ENCODE results near the gene FSD1.

Gene FSD1

DNA sequence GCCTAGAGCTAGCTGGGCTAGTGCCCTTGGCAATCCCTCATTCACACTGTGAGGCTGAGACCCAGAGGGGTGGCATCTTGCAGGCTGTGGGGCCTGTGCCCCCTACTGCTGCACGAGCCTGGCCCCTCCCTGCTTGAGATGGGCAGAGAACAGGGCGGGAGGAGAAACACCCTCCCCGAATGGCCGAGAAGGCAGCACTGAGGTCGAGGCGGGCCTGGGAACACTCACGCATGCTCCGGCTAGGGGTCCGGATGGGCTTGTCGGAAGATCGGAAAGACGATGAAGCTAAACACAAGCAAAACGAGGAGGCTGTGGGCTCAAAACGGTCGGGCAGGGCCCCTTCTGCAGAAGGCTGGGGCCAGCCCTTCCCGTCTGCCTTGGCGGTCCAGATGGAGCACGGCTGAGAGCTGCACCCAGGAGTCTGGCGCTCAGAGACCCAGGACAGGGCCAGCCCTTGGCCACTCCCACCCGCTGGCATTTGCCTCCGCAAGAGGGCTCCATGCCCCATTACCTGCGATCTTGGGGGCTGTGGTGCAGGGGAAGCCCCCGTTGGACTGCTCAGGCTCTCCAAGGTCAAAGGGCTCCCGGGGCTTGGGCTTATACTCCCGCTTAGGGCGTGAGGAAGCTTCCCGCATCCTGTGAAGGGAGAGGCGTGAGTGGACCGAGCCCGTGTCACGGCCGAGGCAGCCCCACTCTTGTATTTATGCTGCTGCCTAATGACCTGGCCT is 57.9 kb downstream of the FSD1 start:
- H3K4me1 ChIP-seq (ENCODE audit: control insufficient read depth in 5 of 5, insufficient read depth in 5 of 5, low read length in 5 of 5) = peaks cover 0 to 1% (median 0%) of the 10 kb centered on the region in 5 donors
- no peaks in the 10 kb centered on the region for H3K27me3 ChIP-seq (ENCODE audit: control insufficient read depth in 5 of 5, insufficient read depth in 4 of 5, low read length in 5 of 5)
- H3K9ac ChIP-seq (ENCODE audit: low read length in 5 of 5) = no peak overlapping the region
- peaks cover 0 to 91% (median 82%) of the 10 kb centered on the region in 5 donors for H3K36me3 ChIP-seq (ENCODE audit: control insufficient read depth in 5 of 5, insufficient read depth in 5 of 5, low read length in 5 of 5)
- no peaks in the 10 kb centered on the region for H3K9me3 ChIP-seq (ENCODE audit: control insufficient read depth in 5 of 5, low read length in 5 of 5)
- H3K27ac ChIP-seq (ENCODE audit: low read depth, low read length) = no peak overlapping the region
- no peak overlapping the region for H3K4me3 ChIP-seq (ENCODE audit: low read depth in 1 of 5, low read length in 5 of 5)

GRCh38 chr19:4362831-4363545 is 58.6 kb downstream of the FSD1 start:
- no peaks in the 10 kb centered on the region for H3K27me3 ChIP-seq (ENCODE audit: control insufficient read depth in 5 of 5, insufficient read depth in 4 of 5, low read length in 5 of 5)
- no peaks in the 10 kb centered on the region for H3K9me3 ChIP-seq (ENCODE audit: control insufficient read depth in 5 of 5, low read length in 5 of 5)
- H3K4me1 ChIP-seq (ENCODE audit: control insufficient read depth in 5 of 5, insufficient read depth in 5 of 5, low read length in 5 of 5) = peaks cover 0 to 8% (median 7%) of the 10 kb centered on the region in 5 donors
- peaks cover 0 to 92% (median 81%) of the 10 kb centered on the region in 5 donors for H3K36me3 ChIP-seq (ENCODE audit: control insufficient read depth in 5 of 5, insufficient read depth in 5 of 5, low read length in 5 of 5)
- no peak overlapping the region for H3K9ac ChIP-seq (ENCODE audit: low read length in 5 of 5)
- H3K27ac ChIP-seq (ENCODE audit: low read depth, low read length) = no peak overlapping the region
- H3K4me3 ChIP-seq (ENCODE audit: low read depth in 1 of 5, low read length in 5 of 5) = no peak overlapping the region

- Histone ChIP-seq H3K9me3 (ENCODE audit: control insufficient read depth in 5 of 5, low read length in 5 of 5) (no peaks in the 10 kb centered on the region), H3K27ac (ENCODE audit: low read depth, low read length) (no peak overlapping the region), H3K9ac (ENCODE audit: low read length in 5 of 5) (no peak overlapping the region), H3K36me3 (ENCODE audit: control insufficient read depth in 5 of 5, insufficient read depth in 5 of 5, low read length in 5 of 5) (peaks cover 0 to 85% (median 76%) of the 10 kb centered on the region in 5 donors), H3K27me3 (ENCODE audit: control insufficient read depth in 5 of 5, insufficient read depth in 4 of 5, low read length in 5 of 5) (no peaks in the 10 kb centered on the region), H3K4me1 (ENCODE audit: control insufficient read depth in 5 of 5, insufficient read depth in 5 of 5, low read length in 5 of 5) (peaks cover 3 to 16% (median 14%) of the 10 kb centered on the region in 5 donors), H3K4me3 (ENCODE audit: low read depth in 1 of 5, low read length in 5 of 5) (no peak overlapping the region)
These were observed 59.3 kb downstream of the FSD1 start for GRCh38 chr19:4363571-4364304.

DNA sequence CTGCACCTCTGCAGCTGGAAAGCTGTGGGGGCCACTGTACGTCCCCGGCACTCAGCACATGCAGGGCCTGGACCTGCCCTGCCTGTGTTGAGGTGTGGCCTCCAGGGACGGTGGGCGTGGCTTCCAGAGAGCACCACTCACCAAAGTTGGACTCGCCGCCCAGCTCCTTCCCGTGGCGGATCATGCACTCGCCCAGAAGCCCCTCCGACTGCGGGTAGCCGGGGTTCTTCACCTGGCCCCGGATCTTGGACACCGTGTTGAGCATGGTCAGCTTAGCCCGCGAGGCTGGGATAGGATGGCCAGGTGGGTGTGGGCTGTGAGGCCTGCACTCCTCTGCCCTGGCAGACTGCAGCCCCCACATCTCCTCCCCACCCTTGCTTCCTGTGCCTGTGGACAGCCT is 60.9 kb downstream of the FSD1 start:
- Histone ChIP-seq H3K4me1 (ENCODE audit: control insufficient read depth in 5 of 5, insufficient read depth in 5 of 5, low read length in 5 of 5) (peaks cover 8 to 32% (median 30%) of the 10 kb centered on the region in 5 donors), H3K27ac (ENCODE audit: low read depth, low read length) (no peak overlapping the region), H3K27me3 (ENCODE audit: control insufficient read depth in 5 of 5, insufficient read depth in 4 of 5, low read length in 5 of 5) (no peaks in the 10 kb centered on the region), H3K9me3 (ENCODE audit: control insufficient read depth in 5 of 5, low read length in 5 of 5) (no peaks in the 10 kb centered on the region), H3K36me3 (ENCODE audit: control insufficient read depth in 5 of 5, insufficient read depth in 5 of 5, low read length in 5 of 5) (peaks cover 0 to 69% (median 60%) of the 10 kb centered on the region in 5 donors), H3K4me3 (ENCODE audit: low read depth in 1 of 5, low read length in 5 of 5) (no peak overlapping the region), H3K9ac (ENCODE audit: low read length in 5 of 5) (no peak overlapping the region)

DNA sequence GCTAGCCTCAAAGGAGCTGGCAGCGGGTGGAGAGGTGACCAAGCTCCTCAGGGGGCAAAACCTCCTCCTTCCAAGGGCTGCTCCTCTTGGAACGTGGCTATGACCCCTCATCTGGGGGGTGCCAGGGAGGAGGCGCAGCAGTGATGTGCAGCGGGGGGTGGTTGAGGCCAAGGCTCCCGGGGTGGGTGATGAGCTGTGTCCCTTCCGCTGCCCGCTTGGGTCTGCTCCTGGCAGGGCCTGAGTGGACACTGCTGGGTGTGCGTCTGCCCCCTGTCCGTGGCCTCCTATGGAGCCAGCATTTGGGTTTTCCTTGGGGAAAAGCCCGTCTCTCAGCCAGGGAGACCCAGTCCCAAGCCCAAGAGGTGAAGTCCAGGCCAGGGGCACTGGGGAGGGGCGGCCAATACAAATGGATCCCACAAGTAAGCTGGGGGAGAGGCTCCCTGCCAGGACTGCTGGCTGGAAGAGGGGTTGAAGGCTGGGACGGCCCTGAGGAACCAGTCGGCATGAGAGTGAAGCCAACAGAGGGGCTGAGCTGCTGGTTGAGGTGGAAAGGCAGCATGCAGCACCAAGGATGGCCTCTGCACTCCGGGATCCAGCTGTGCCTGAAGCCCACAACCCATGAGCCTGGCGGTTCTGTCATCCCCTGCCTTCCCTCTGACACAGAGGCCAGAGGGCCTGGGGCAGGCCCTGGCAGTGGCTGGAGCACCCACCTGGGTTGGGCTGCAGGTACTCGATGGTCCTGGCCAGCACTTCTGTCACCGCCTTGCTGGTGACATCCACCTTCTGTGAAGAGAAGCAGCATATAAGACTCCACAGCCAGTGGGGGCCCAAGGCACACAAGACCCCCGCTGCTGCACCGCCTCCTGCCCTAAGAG is 61.6 kb downstream of the FSD1 start:
- H3K4me3 ChIP-seq (ENCODE audit: low read depth in 1 of 5, low read length in 5 of 5) = no peak overlapping the region
- peaks cover 10 to 39% (median 36%) of the 10 kb centered on the region in 5 donors for H3K4me1 ChIP-seq (ENCODE audit: control insufficient read depth in 5 of 5, insufficient read depth in 5 of 5, low read length in 5 of 5)
- H3K9me3 ChIP-seq (ENCODE audit: control insufficient read depth in 5 of 5, low read length in 5 of 5) = no peaks in the 10 kb centered on the region
- no peak overlapping the region for H3K27ac ChIP-seq (ENCODE audit: low read depth, low read length)
- no peak overlapping the region for H3K9ac ChIP-seq (ENCODE audit: low read length in 5 of 5)
- no peaks in the 10 kb centered on the region for H3K27me3 ChIP-seq (ENCODE audit: control insufficient read depth in 5 of 5, insufficient read depth in 4 of 5, low read length in 5 of 5)
- H3K36me3 ChIP-seq (ENCODE audit: control insufficient read depth in 5 of 5, insufficient read depth in 5 of 5, low read length in 5 of 5) = peaks cover 0 to 64% (median 57%) of the 10 kb centered on the region in 5 donors

GRCh38 chr19:4366666-4367335 is 62.4 kb downstream of the FSD1 start:
- Histone ChIP-seq H3K4me1 (ENCODE audit: control insufficient read depth in 5 of 5, insufficient read depth in 5 of 5, low read length in 5 of 5) (peaks cover 10 to 47% (median 44%) of the 10 kb centered on the region in 5 donors), H3K9me3 (ENCODE audit: control insufficient read depth in 5 of 5, low read length in 5 of 5) (no peaks in the 10 kb centered on the region), H3K27ac (ENCODE audit: low read depth, low read length) (no peak overlapping the region), H3K27me3 (ENCODE audit: control insufficient read depth in 5 of 5, insufficient read depth in 4 of 5, low read length in 5 of 5) (no peaks in the 10 kb centered on the region), H3K9ac (ENCODE audit: low read length in 5 of 5) (no peak overlapping the region), H3K36me3 (ENCODE audit: control insufficient read depth in 5 of 5, insufficient read depth in 5 of 5, low read length in 5 of 5) (peaks cover 0 to 61% (median 51%) of the 10 kb centered on the region in 5 donors), H3K4me3 (ENCODE audit: low read depth in 1 of 5, low read length in 5 of 5) (no peak overlapping the region)

DNA sequence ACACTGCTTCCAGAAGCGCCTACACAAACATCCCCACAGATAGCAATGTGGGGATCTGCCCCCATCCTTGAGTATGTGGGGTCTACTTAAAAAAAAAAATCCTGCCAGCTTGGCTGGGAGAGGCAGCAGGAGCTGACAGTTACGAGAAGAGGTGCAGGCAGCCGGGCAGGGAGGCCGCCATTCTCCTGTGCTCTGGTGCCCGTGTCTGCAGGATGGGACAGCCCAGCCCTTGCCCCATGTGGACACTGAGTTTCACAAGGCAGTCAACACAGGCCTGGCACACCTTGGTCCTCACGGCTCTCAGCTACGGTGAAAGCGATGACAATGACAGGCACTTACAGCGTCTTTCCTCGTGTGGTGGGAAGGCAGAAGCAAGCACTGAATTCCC is 62.9 kb downstream of the FSD1 start:
- Histone ChIP-seq H3K9me3 (ENCODE audit: control insufficient read depth in 5 of 5, low read length in 5 of 5) (no peaks in the 10 kb centered on the region), H3K27me3 (ENCODE audit: control insufficient read depth in 5 of 5, insufficient read depth in 4 of 5, low read length in 5 of 5) (no peaks in the 10 kb centered on the region), H3K27ac (ENCODE audit: low read depth, low read length) (no peak overlapping the region), H3K36me3 (ENCODE audit: control insufficient read depth in 5 of 5, insufficient read depth in 5 of 5, low read length in 5 of 5) (peaks cover 0 to 59% (median 45%) of the 10 kb centered on the region in 5 donors), H3K4me1 (ENCODE audit: control insufficient read depth in 5 of 5, insufficient read depth in 5 of 5, low read length in 5 of 5) (peaks cover 10 to 52% (median 49%) of the 10 kb centered on the region in 5 donors), H3K9ac (ENCODE audit: low read length in 5 of 5) (peak overlapping the region in 2 of 5 donors; percentile 54 to 62), H3K4me3 (ENCODE audit: low read depth in 1 of 5, low read length in 5 of 5) (no peak overlapping the region)

DNA sequence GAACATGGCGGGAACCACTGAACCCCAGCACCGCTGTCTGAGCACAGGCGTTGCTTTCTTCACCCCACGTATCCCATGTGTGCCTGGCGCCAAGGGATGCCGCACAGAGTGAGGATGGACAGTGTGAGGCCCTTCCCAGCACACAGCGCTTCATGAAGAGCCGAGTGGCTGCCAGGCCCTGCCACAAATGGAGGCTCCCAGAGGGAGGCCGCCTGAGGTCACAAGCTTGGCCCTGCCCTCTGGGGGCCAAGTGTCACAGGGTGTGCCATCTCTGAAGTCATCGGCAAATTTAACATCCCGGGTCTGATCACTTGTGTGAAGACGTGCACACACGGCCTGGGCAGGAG is 63.4 kb downstream of the FSD1 start:
- peaks cover 0 to 56% (median 41%) of the 10 kb centered on the region in 5 donors for H3K36me3 ChIP-seq (ENCODE audit: control insufficient read depth in 5 of 5, insufficient read depth in 5 of 5, low read length in 5 of 5)
- H3K27ac ChIP-seq (ENCODE audit: low read depth, low read length) = peak overlapping the region; percentile 54
- no peaks in the 10 kb centered on the region for H3K9me3 ChIP-seq (ENCODE audit: control insufficient read depth in 5 of 5, low read length in 5 of 5)
- H3K9ac ChIP-seq (ENCODE audit: low read length in 5 of 5) = peak overlapping the region in 3 of 5 donors; percentile 42 to 62 (median 54)
- H3K27me3 ChIP-seq (ENCODE audit: control insufficient read depth in 5 of 5, insufficient read depth in 4 of 5, low read length in 5 of 5) = no peaks in the 10 kb centered on the region
- H3K4me1 ChIP-seq (ENCODE audit: control insufficient read depth in 5 of 5, insufficient read depth in 5 of 5, low read length in 5 of 5) = peaks cover 10 to 56% (median 54%) of the 10 kb centered on the region in 5 donors
- H3K4me3 ChIP-seq (ENCODE audit: low read depth in 1 of 5, low read length in 5 of 5) = peak overlapping the region in 1 of 5 donors; percentile 43
